ENCODE data around the gene MAP2K4.
A peak's percentile ranks its signal among the peaks of the same experiment; 100 is the strongest.

The MAP2K4 gene

DNA sequence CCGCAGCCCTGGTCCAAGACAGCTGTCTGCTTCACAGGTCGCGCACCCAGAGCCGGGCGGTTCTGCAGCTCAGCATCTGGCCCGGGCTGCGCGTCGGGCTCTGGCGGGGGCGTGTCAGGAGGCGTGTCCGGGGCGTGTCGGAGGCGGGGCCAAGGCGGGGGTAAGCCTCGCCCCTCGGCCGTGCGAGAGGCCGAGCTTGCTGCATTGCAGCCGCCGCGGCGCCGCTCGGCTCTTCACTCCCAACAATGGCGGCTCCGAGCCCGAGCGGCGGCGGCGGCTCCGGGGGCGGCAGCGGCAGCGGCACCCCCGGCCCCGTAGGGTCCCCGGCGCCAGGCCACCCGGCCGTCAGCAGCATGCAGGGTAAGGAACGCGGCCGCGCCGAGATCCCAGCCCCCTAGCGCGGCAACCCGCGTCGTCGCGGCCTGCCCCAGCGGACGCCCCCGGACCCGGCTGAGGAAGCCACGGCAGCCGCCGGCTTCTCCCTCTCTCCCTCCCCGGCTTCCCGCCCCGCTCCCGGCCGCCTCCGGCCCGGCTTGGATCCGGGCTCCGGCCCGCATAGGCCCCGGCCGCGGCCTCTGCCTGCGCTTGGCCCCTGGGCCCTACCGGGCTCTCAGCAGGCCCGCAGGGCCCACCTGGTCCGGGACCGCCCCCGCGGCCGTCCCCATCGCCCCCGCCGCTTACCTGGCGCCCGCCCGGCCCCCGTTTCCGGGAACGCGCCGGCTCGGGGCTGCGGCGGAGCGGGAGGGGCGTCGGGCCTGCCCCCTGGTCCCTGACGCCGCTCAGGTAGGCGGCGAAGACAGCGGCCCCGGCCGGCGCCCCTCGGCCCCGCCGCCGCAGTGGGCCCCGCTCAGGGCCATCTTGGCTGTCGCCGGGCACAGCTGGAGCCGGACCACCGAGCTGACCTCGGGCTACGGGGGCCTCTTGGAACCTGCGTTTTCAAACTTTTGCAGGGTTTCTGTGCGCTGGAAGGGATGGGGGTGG, at the start of gene MAP2K4 (continued):
- TF ChIP-seq, protein P1, sequence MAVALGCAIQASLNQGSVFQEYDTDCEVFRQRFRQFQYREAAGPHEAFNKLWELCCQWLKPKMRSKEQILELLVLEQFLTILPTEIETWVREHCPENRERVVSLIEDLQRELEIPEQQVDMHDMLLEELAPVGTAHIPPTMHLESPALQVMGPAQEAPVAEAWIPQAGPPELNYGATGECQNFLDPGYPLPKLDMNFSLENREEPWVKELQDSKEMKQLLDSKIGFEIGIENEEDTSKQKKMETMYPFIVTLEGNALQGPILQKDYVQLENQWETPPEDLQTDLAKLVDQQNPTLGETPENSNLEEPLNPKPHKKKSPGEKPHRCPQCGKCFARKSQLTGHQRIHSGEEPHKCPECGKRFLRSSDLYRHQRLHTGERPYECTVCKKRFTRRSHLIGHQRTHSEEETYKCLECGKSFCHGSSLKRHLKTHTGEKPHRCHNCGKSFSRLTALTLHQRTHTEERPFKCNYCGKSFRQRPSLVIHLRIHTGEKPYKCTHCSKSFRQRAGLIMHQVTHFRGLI (tag by site-specific recombination; IDR thresholded peaks at IDR 0.05): 0 out of 2 replicates have a peak, but pooled peaks have one; percentile 33
- TF ChIP-seq ZNF521 (tag by site-specific recombination; IDR thresholded peaks at IDR 0.05) (no peak), SP7 (tag by site-specific recombination; IDR thresholded peaks at IDR 0.05) (no peak), ZNF354C (tag by site-specific recombination; IDR thresholded peaks at IDR 0.05; ENCODE audit: borderline replicate concordance, low read depth) (no peak), YY1 (tag by site-specific recombination; IDR thresholded peaks at IDR 0.05) (peak; percentile 75; the same call in 1 of the 2 replicates), ZBTB21 (tag by site-specific recombination; IDR thresholded peaks at IDR 0.05) (no peak), ZNF660 (tag by site-specific recombination; IDR thresholded peaks at IDR 0.05) (0 out of 2 replicates have a peak, but pooled peaks have one; percentile 23), ZNF174 (tag by site-specific recombination; IDR thresholded peaks at IDR 0.05) (no peak), ZNF830 (tag by site-specific recombination; IDR thresholded peaks at IDR 0.05; ENCODE audit: low read depth) (no peak), ZNF138 (tag by site-specific recombination; IDR thresholded peaks at IDR 0.05; ENCODE audit: borderline replicate concordance) (no peak), ZNF341 (tag by site-specific recombination; IDR thresholded peaks at IDR 0.05; ENCODE audit: low read depth) (no peak), TCF7L2 (IDR thresholded peaks at IDR 0.05; ENCODE audit: borderline replicate concordance, low read depth, low read length) (no peak), EGR2 (tag by site-specific recombination; IDR thresholded peaks at IDR 0.05; ENCODE audit: low read depth) (no peak), ZNF169 (tag by site-specific recombination; IDR thresholded peaks at IDR 0.05) (no peak), ZNF664 (tag by site-specific recombination; IDR thresholded peaks at IDR 0.05) (no peak), ZNF571 (tag by site-specific recombination; IDR thresholded peaks at IDR 0.05) (no peak), ZNF76 (tag by site-specific recombination; IDR thresholded peaks at IDR 0.05; ENCODE audit: borderline replicate concordance, low read depth) (no peak), MZF1 (tag by site-specific recombination; IDR thresholded peaks at IDR 0.05; ENCODE audit: borderline replicate concordance) (no peak), ZNF48 (tag by site-specific recombination; IDR thresholded peaks at IDR 0.05) (no peak), ZNF157 (tag by site-specific recombination; IDR thresholded peaks at IDR 0.05) (no peak), HOXA7 (CRISPR knock-in tag; IDR thresholded peaks at IDR 0.05; ENCODE audit: borderline replicate concordance) (no peak), ZNF623 (tag by site-specific recombination; IDR thresholded peaks at IDR 0.05) (no peak), ZNF843 (tag by site-specific recombination; IDR thresholded peaks at IDR 0.05) (no peak), KLF1 (tag by site-specific recombination; IDR thresholded peaks at IDR 0.05) (peak; percentile 57), ZFP69B (tag by site-specific recombination; IDR thresholded peaks at IDR 0.05) (peak; percentile 78)
- TF ChIP-seq, protein P2, sequence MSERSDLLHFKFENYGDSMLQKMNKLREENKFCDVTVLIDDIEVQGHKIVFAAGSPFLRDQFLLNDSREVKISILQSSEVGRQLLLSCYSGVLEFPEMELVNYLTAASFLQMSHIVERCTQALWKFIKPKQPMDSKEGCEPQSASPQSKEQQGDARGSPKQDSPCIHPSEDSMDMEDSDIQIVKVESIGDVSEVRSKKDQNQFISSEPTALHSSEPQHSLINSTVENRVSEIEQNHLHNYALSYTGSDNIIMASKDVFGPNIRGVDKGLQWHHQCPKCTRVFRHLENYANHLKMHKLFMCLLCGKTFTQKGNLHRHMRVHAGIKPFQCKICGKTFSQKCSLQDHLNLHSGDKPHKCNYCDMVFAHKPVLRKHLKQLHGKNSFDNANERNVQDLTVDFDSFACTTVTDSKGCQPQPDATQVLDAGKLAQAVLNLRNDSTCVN (tag by site-specific recombination; optimal IDR thresholded peaks at IDR 0.05): peak; percentile 65
- TF ChIP-seq, protein P3, sequence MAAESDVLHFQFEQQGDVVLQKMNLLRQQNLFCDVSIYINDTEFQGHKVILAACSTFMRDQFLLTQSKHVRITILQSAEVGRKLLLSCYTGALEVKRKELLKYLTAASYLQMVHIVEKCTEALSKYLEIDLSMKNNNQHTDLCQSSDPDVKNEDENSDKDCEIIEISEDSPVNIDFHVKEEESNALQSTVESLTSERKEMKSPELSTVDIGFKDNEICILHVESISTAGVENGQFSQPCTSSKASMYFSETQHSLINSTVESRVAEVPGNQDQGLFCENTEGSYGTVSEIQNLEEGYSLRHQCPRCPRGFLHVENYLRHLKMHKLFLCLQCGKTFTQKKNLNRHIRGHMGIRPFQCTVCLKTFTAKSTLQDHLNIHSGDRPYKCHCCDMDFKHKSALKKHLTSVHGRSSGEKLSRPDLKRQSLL (tag by site-specific recombination; IDR thresholded peaks at IDR 0.05): no peak
- TF ChIP-seq, protein P4, sequence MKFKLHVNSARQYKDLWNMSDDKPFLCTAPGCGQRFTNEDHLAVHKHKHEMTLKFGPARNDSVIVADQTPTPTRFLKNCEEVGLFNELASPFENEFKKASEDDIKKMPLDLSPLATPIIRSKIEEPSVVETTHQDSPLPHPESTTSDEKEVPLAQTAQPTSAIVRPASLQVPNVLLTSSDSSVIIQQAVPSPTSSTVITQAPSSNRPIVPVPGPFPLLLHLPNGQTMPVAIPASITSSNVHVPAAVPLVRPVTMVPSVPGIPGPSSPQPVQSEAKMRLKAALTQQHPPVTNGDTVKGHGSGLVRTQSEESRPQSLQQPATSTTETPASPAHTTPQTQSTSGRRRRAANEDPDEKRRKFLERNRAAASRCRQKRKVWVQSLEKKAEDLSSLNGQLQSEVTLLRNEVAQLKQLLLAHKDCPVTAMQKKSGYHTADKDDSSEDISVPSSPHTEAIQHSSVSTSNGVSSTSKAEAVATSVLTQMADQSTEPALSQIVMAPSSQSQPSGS (tag by site-specific recombination; IDR thresholded peaks at IDR 0.05; ENCODE audit: low read depth): no peak
- TF ChIP-seq, protein P5, sequence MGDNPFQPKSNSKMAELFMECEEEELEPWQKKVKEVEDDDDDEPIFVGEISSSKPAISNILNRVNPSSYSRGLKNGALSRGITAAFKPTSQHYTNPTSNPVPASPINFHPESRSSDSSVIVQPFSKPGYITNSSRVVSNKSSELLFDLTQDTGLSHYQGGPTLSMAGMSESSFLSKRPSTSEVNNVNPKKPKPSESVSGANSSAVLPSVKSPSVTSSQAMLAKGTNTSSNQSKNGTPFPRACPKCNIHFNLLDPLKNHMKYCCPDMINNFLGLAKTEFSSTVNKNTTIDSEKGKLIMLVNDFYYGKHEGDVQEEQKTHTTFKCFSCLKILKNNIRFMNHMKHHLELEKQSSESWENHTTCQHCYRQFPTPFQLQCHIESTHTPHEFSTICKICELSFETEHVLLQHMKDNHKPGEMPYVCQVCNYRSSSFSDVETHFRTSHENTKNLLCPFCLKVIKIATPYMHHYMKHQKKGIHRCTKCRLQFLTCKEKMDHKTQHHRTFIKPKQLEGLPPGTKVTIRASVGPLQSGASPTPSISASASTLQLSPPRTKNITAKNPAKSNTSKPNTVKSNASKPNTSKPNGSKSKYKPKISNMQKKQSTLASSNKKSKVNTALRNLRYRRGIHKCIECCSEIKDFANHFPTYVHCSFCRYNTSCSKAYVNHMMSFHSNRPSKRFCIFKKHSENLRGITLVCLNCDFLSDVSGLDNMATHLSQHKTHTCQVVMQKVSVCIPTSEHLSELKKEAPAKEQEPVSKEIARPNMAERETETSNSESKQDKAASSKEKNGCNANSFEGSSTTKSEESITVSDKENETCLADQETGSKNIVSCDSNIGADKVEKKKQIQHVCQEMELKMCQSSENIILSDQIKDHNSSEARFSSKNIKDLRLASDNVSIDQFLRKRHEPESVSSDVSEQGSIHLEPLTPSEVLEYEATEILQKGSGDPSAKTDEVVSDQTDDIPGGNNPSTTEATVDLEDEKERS (tag by site-specific recombination; IDR thresholded peaks at IDR 0.05): no peak
- TF ChIP-seq, protein P6, sequence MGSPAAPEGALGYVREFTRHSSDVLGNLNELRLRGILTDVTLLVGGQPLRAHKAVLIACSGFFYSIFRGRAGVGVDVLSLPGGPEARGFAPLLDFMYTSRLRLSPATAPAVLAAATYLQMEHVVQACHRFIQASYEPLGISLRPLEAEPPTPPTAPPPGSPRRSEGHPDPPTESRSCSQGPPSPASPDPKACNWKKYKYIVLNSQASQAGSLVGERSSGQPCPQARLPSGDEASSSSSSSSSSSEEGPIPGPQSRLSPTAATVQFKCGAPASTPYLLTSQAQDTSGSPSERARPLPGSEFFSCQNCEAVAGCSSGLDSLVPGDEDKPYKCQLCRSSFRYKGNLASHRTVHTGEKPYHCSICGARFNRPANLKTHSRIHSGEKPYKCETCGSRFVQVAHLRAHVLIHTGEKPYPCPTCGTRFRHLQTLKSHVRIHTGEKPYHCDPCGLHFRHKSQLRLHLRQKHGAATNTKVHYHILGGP (tag by site-specific recombination; IDR thresholded peaks at IDR 0.05): no peak
